OCI-M2 (cell line): Measurements from ENCODE around the gene P4HA2.
"Not testable (repeated sequence)": the region's sequence is repeated elsewhere in the genome, so short reads cannot be mapped to it uniquely, and the experiment has no call there.

Experiments used
- DNase-seq: peaks from one replicate; lab custom pipeline; 2025; ENCODE audit not compliant: unreplicated experiment; lab: John Stamatoyannopoulos, UW

The P4HA2 gene

GRCh38 chr5:132161574-132162326 is 65.9 kb downstream of the P4HA2 start:
- not testable (repeated sequence) for DNase-seq

GRCh38 chr5:132156413-132156812 is 71.2 kb downstream of the P4HA2 start:
- DNase-seq: no peak

DNA sequence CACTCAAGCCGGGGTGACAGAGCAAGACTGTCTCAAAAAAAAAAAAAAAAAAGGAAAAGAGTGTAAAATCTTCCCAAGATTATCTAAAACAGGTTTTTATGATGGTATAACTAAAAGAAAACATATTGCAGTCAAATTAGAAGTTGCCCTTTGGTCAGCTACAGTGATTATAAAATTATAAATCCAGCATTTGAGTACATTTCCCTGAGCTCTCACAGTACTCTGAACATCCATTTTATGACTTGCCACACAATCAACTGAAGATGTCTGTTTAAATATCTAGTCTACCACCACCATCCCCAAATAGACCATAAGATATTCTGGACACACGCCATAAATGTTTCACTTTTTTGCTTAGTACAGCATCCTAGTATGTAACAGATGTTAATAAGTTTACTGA is 77.1 kb downstream of the P4HA2 start:
- DNase-seq: no peak

DNA sequence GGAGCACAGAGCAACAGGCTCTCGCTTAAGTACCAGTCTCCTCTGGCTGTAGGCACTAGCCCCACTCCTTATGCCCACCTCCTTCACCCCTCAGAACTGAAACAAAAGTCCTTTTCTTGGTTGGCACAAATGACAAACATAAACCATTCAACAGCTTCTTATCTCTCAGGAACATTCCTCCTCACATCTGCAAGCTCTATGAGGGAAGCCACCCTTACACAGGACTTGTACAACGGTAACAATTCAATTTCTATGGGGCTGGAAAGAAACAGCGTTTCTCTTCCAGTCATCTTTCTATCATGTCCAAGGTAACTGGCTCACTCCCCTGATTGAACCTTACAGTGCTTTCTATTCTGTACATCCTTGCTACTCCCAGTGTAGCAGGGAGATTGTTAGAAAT is 80.0 kb downstream of the P4HA2 start:
- no peak for DNase-seq

DNA sequence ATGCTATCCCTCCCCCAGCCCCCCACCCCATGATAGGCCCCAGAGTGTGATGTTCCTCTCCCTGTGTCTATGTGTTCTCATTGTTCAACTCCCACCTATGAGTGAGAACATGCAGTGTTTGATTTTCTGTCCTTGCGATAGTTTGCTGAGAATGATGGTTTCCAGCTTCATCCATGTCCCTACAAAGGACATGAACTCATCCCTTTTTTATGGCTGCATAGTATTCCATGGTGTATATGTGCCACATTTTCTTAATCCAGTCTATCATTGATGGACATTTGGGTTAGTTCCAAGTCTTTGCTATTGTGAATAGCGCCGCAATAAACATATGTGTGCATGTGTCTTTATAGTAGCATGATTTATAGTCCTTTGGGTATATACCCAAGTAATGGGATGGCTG is 82.3 kb downstream of the P4HA2 start:
- not testable (repeated sequence) for DNase-seq

DNA sequence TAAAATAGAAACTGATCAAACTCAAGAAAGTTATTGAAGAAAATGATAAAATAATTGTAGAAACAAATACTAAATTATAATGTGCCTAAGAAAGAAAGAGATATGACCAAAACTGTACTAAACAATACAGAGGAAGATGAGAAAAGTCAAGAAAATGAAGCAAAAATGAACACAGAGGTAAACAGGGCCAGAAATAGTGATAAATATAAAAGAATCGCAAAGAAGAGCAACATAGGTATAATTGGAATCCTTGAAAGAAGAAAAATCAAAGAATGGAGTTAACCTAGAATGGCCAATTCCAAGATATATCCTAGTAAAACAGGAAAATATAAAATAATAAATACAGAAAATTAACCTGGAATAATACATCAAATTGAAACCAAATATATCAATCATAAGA is 84.5 kb downstream of the P4HA2 start:
- DNase-seq: no peak

- no peak for DNase-seq
Measured at GRCh38 chr5:132142459-132142858, 85.2 kb downstream of the P4HA2 start.
